Thyroid gland (tissue), 4 donors: Measurements from ENCODE around the gene ZNRF4.

ENCODE experiments used
- CTCF ChIP-seq, 6 experiments: fragments of 200-600 bp in 3 of 6; fragments of 450-650 bp in 3 of 6; sonication (generic) in 3 of 6; IDR thresholded peaks; one replicate each; pipeline ENCODE4 v1.5.1; 2016 to 2019; ENCODE audit warnings: antibody characterized with exemption in 6 of 6, mild to moderate bottlenecking in 2 of 6, inconsistent platforms in 1 of 6, moderate library complexity in 1 of 6
- POLR2A ChIP-seq, 2 donors: fragments of 450-650 bp; IDR thresholded peaks; one replicate each; pipeline ENCODE4 v1.6.1; 2017; ENCODE audit warnings: antibody characterized with exemption in 2 of 2, mild to moderate bottlenecking in 2 of 2, moderate library complexity in 1 of 2

- TF ChIP-seq CTCF (IDR thresholded peaks at IDR 0.05) = no peak
- TF ChIP-seq POLR2A (IDR thresholded peaks at IDR 0.05) = no peak
Measured at GRCh38 chr19:5423567-5424125, 31.6 kb upstream of the ZNRF4 start.
